ENCODE measurements around the gene NOL12.

- TF ChIP-seq CTCF (IDR thresholded peaks at IDR 0.05) (no peak), POLR2A (IDR thresholded peaks at IDR 0.05) (no peak), POLR2AphosphoS5 (IDR thresholded peaks at IDR 0.05) (no peak), EP300 (IDR thresholded peaks at IDR 0.05; ENCODE audit: low read depth) (no peak)
Measured at GRCh38 chr22:37659897-37660708, 26.0 kb upstream of the NOL12 start.
